T-helper 2 cell treated with Interferon-gamma antibody and Interleukin-4, amounts not matched to agents 5 μg/mL and 100 μg/mL, for 36 hours (primary cell): ENCODE measurements around the gene CSRP1.

Experiments used
- DNase-seq: peaks from one replicate; pipeline ENCODE4 v3.0.0; 2021; ENCODE audit warnings: low spot score
- H3K27ac Mint-ChIP-seq: one replicate; pipeline ENCODE4 v1.8.0; 2021; ENCODE audit warnings: mild to moderate bottlenecking, mixed read lengths
- H3K27me3 Mint-ChIP-seq: one replicate; pipeline ENCODE4 v1.8.0; 2021; ENCODE audit warnings: low read depth, mixed read lengths
- H3K36me3 Mint-ChIP-seq: one replicate; pipeline ENCODE4 v1.8.0; 2021; ENCODE audit warnings: low read depth, mixed read lengths
- H3K4me1 Mint-ChIP-seq: one replicate; pipeline ENCODE4 v1.8.0; 2021; ENCODE audit warnings: low read depth, mixed read lengths
- H3K4me3 Mint-ChIP-seq: one replicate; pipeline ENCODE4 v1.8.0; 2022; ENCODE audit warnings: mild to moderate bottlenecking, moderate library complexity, mixed read lengths
- H3K9me3 Mint-ChIP-seq: one replicate; pipeline ENCODE4 v1.8.0; 2021; ENCODE audit warnings: mixed read lengths

Gene CSRP1

DNA sequence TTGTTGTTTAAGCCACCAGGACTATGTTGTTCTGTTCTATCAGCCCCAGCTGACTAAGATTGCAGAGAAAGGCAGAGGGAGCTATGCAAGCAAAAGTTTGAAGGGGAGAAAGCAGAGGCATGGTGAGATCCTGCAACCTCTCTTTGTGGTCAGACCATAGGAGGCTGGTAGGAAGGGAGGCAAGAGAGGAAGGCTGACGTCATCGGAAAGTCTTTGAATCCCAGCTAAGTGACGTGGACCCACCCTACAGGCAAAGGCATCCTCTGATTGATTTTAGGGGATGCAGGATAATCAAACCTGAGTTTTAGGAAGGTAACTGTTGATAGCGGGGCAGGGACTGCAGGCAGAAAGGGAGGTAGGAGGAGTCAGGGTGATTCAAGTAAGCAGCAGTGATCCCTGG, 62.1 kb downstream of the CSRP1 start:
- H3K27me3 Mint-ChIP-seq = peaks cover 27% of the 10 kb centered on the region
- DNase-seq = no peak
- H3K4me1 Mint-ChIP-seq = peaks cover 8% of the 10 kb centered on the region
- H3K4me3 Mint-ChIP-seq = no peak overlapping the region
- no peak overlapping the region for H3K27ac Mint-ChIP-seq
- no peaks in the 10 kb centered on the region for H3K36me3 Mint-ChIP-seq
- no peaks in the 10 kb centered on the region for H3K9me3 Mint-ChIP-seq

DNA sequence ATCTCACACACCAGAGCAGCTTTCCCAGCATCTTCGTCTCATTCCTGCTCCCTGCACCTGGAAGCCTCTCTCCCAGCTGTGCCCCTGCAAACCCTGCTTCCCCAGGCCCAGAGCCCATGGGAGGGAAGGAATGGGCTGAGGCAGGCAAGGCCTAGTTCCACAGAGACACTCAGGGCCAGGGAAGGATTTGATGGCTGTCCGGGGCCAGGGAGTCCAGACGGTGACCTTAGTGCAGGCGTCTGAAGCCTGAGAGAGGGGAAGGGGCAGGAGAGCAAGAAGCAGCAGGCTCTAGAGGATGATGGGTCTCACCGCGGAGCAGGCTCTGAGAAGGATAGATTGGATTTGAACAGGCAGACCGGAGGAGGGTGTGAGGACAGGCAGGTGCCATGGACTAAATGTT, 63.2 kb downstream of the CSRP1 start:
- H3K9me3 Mint-ChIP-seq = no peaks in the 10 kb centered on the region
- no peak for DNase-seq
- peaks cover 29% of the 10 kb centered on the region for H3K27me3 Mint-ChIP-seq
- H3K4me1 Mint-ChIP-seq = peaks cover 8% of the 10 kb centered on the region
- H3K36me3 Mint-ChIP-seq = no peaks in the 10 kb centered on the region
- H3K27ac Mint-ChIP-seq = no peak overlapping the region
- H3K4me3 Mint-ChIP-seq = no peak overlapping the region

DNA sequence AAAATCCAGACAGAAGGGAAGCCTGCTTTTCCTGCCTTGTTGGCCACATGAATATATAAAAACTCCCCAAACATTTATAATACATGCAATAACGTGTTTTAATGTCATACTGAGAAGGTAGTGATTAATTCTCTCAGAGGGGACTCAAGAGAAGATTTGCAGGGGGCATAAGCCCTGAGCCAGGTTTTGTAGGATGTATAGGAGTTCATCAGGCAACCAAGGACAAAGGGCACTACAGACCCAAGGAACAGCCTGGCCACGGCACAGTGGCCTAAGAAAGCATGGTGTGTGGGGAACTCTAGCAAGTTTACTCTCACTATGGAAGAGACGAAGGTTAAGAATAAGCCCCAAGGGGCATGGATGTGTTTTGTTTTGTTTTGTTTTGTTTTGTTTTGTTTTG, 70.0 kb downstream of the CSRP1 start:
- Mint-ChIP-seq H3K27me3 (peaks cover 22% of the 10 kb centered on the region), H3K27ac (no peak overlapping the region), H3K4me1 (peaks cover 4% of the 10 kb centered on the region), H3K9me3 (no peaks in the 10 kb centered on the region), H3K36me3 (no peaks in the 10 kb centered on the region), H3K4me3 (no peak overlapping the region)
- DNase-seq = no peak

DNA sequence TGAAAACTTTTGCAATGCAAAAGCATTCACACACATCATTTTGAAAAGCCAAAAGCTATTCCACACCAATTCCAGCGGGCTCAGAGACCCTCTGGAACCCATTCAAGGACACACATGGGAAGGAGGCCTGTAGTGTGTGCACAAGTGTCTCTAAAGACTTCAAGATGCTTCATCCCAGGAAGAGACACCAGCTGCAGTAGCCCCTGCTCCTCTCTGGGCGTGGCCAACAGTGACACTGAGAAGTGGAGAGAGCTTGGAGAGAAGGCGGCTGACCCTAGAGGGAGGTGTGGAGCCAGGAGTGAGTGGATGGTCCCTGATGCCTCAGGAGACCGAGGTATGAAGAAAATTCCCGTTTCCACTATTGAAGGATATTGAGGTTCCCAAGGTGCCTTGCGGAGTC, 70.5 kb downstream of the CSRP1 start:
- Mint-ChIP-seq H3K4me1 (peaks cover 4% of the 10 kb centered on the region), H3K4me3 (no peak overlapping the region), H3K36me3 (no peaks in the 10 kb centered on the region), H3K9me3 (no peaks in the 10 kb centered on the region), H3K27me3 (peaks cover 19% of the 10 kb centered on the region), H3K27ac (no peak overlapping the region)
- DNase-seq = no peak

DNA sequence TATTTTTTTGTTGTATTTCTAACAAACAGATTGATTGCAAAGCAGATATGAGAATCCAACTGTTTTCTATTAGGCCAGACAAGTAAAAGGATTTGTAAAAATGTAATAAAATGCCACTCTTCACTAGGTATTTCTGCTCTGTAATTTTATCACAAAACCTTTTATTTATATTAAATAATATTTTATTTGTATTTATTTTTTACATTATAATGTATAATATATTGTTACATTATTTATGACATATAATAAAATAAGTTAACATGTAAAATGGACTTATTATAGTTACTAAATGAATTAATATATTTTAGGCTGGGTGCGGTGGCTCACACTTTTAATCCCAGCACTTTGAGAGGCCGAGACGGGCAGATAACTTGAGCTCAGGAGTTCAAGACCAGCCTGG, 72.7 kb downstream of the CSRP1 start:
- no peak overlapping the region for H3K4me3 Mint-ChIP-seq
- no peak overlapping the region for H3K27ac Mint-ChIP-seq
- no peaks in the 10 kb centered on the region for H3K36me3 Mint-ChIP-seq
- no peak for DNase-seq
- H3K4me1 Mint-ChIP-seq = peaks cover 4% of the 10 kb centered on the region
- no peaks in the 10 kb centered on the region for H3K9me3 Mint-ChIP-seq
- peaks cover 9% of the 10 kb centered on the region for H3K27me3 Mint-ChIP-seq

DNA sequence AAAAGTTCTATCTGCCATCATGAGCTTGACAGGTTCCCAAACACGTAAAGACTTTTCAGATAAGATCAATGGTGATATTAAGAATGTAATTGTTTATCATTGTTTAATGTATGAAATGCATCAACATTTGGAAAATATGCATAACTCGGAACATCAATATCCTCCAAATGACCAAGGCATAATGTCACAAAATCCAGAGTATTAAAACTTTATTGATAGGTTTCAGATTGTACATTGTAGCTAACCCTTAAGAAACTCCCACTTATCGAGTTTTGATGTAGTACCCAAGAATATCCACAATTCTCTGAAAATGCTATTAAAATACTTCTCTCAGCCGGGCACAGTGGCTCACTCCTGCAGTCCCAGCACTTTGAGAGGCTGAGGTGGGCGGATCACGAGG, 73.3 kb downstream of the CSRP1 start:
- Mint-ChIP-seq H3K9me3 (no peaks in the 10 kb centered on the region), H3K27ac (no peak overlapping the region), H3K4me3 (no peak overlapping the region), H3K27me3 (peaks cover 9% of the 10 kb centered on the region), H3K36me3 (no peaks in the 10 kb centered on the region), H3K4me1 (peaks cover 4% of the 10 kb centered on the region)
- DNase-seq = no peak
